ENCODE measurements around the gene CLEC18B.
"Not testable (repeated sequence)": the region's sequence is repeated elsewhere in the genome, so short reads cannot be mapped to it uniquely, and the experiment has no call there.

GRCh38 chr16:74413920-74414319, 7.4 kb downstream of the CLEC18B start:
- not testable (repeated sequence) for TF ChIP-seq CTCF, POLR2A (IDR thresholded peaks at IDR 0.05)
